Activated T-helper 1 cell treated with Interleukin-2 at 50 U/mL for 16 hours (primary cell): ENCODE results near the gene TP63.

Experiments used
- DNase-seq: peaks from one replicate; pipeline ENCODE4 v3.0.0-alpha.2; 2020; ENCODE audit warnings: low read depth

Gene TP63

DNA sequence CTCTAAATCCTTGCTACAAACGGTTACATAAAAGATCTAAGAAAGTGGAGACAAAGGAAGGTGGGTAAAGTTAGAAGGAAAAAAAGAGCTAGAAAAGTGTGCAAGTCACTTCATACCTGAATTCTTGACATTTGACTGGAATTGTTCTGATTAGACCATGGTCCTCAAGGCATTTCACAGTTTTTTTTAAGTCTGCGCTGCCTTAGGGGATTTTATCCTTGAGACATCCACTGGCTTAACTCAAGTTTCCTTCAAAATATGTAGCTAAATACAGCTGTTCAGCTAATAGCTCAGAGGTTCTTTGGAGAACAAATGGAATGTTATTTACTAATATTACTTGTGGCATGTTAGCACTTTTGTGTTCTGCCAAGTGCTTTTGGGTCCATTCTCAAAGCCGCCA is 236.9 kb downstream of the TP63 start:
- no peak for DNase-seq

DNA sequence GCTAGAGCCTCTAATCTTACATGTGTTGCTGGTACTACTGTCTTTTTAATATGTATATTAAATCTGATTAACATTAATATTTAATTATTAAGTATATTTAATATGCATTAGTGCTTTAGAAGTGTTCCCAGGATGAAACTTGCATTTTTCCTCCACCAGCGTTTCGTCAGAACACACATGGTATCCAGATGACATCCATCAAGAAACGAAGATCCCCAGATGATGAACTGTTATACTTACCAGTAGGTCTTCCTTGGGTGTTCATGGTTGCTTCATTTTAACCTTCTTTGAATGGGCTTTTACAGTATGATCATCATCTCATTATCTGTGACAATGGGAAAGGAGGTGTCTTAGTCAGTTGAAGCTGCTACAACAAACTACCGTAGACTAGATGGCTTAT is 238.0 kb downstream of the TP63 start:
- DNase-seq = no peak

DNA sequence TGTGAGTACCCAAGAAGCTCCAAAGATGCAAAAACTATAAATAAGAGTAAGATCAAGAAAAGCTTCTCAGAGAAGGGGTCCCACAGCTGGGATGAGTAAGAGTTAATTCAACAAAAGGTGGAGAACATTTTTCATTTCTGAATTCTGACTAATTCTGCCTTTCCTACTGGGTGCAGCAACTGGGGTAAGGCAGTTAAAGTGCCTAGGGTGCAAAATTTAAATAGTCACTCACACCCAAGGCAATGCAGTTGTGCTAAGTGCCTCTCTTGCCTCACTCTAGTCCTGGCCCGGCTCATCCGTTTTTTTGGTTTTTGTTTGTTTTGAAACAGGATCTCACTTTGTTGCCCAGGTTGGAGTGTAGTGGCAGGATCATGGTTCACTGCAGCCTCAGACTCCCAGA is 240.2 kb downstream of the TP63 start:
- DNase-seq = no peak

DNA sequence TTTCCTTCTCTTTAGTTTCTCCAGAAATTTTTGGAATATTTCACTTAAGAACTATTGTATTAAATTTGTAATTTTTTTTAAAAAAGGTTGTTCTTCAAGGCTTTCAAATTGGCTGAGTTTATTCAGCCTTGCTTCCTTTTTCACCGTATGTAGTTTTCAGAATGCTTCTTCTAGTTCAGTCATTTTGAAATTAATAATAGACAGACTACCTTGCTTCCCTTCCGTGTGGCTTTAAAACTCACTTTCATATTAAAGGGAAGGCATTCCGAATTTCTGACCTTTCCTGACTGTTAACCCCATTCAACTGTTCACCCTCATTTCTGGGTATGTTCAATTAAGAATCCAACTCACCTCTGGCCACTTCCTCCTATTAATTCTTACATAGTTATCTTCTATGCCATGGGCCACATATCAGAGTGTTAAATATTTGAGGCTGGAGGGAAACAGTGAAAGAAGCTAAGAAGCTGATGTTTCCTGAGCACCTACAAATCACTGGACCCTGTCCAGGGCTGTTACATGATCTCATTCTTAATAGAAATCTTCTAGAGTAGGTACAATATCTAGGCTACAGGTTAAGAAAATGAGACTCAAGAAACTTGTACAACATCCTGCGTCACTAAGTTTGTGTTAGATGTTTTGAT is 252.0 kb downstream of the TP63 start:
- DNase-seq = no peak

DNA sequence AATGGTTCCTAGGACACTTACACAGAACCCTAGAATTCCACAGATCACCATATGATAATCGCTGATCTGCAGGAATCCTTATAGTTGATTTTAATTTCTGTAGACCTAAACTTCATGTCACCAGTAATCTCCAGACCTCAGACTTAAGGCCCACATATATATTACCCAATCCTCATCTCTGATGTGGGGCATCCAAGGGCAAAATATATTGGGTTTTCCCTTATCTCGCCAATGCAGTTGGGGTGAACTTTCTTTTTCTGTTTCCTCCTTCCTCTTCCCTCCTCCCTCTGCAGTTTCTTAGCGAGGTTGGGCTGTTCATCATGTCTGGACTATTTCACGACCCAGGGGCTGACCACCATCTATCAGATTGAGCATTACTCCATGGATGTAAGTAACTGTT is 259.3 kb downstream of the TP63 start:
- no peak for DNase-seq

DNA sequence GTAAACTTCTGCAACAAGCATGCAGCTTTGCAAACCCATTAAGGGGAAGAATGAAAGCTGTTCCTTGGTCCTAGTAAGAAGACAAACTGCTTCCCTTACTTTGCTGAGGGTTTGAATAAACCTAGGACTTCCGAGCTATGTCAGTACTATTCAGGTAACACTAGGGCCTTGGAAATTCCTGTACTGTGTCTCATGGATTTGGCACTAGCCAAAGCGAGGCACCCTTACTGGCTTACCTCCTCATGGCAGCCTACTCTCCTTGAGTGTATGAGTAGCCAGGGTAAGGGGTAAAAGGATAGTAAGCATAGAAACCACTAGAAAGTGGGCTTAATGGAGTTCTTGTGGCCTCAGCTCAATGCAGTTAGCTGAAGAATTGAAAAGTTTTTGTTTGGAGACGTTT is 265.3 kb downstream of the TP63 start:
- DNase-seq = no peak

DNA sequence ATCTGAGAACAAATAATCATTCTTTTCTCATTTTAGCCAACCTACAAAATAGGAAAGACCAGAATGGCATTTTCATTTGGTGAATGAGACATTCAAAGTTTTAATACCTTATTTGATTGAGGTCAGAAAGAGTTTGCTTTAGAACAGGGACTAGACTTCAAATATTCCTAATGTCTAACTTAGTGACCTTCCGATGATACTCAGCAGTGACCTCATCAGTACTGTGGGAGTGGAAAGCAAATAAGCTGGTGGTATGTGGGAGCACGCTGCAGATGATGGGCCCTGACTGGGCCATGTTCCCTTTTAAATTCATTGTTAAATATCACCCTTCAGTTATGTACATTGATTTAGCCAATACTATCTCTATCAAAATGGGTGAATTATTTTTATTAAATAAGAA is 266.2 kb downstream of the TP63 start:
- DNase-seq = no peak

DNA sequence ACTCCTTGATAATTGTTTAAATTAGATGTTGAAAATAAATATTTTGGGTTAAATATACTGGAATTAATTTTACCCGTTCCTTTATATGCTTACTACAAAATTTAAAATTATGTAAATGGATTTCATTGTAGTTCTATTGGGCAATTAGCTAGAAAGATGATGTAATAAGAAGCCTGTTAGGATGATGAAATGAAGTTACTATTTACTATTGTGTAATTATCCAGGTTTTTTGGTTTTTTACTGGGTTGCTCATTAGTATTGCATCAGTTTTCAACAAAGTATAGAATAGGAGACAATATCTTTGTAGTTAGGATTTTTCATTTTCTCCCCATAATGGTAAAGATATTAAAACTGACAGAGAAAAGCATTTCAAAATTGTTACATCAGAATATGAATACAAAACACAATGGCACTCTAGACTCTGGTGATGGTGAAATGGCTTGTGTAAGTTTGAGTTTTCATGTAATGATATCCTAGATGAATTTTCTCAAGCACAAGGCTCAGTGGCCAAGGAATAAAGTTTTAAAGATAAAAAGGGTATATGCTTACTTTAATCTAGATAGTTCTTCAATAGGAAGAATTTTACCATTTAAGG is 267.5 kb downstream of the TP63 start:
- DNase-seq = no peak

DNA sequence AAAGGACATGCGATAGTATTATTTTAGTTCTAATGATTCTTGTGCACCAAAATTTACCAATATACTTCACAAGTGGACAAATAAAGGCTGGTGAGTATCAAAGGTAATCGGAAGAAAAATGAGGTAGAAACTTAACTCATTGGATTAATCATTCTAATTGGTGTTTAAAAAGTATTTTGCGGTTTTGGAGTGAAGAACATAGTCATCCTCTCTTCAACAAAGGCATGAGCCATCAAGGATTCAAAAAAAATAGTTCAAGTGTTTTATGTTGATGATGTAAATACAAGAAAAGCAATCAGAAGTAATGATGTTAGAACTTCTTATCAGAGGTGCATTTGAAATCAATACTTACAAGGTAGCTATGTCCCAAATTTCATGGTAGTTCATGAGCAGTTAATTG is 268.0 kb downstream of the TP63 start:
- DNase-seq = no peak

DNA sequence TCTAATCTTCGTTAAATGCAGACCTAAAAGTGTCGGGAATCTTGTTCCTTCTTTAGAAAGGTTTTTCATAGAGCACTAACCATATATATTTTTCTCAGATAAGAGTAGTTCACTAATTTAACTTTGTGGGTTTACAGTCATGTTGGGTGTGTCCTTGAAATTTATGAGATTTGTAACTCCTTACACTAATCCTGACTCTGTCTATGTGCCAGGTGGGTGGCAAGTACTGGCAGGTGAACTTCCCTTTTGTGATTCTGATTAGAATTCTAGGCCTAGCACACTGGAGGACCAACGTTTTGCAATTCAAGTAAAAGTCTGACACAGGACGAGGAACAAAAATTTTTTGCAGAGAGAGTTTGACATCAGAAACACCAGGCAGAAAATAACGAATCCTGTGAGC is 269.4 kb downstream of the TP63 start:
- no peak for DNase-seq

DNA sequence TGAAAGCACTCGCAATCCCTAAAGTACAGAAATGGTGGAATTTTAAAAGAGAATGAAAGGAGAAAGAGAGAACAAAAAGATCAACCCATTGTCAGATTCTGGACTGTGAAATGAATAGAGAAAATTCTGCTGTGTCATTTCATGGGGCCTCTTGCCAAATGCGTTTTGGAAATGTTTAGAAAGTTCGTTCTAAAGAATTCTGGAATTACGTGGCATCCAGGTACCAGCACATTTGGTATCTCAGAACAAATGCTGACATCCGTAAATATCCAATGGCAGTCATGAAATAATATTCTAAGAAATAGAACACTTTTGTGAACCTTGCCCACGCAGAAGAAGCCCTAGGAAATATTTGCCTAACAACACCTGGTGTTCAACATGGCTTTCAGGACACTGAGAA is 270.3 kb downstream of the TP63 start:
- DNase-seq = no peak

DNA sequence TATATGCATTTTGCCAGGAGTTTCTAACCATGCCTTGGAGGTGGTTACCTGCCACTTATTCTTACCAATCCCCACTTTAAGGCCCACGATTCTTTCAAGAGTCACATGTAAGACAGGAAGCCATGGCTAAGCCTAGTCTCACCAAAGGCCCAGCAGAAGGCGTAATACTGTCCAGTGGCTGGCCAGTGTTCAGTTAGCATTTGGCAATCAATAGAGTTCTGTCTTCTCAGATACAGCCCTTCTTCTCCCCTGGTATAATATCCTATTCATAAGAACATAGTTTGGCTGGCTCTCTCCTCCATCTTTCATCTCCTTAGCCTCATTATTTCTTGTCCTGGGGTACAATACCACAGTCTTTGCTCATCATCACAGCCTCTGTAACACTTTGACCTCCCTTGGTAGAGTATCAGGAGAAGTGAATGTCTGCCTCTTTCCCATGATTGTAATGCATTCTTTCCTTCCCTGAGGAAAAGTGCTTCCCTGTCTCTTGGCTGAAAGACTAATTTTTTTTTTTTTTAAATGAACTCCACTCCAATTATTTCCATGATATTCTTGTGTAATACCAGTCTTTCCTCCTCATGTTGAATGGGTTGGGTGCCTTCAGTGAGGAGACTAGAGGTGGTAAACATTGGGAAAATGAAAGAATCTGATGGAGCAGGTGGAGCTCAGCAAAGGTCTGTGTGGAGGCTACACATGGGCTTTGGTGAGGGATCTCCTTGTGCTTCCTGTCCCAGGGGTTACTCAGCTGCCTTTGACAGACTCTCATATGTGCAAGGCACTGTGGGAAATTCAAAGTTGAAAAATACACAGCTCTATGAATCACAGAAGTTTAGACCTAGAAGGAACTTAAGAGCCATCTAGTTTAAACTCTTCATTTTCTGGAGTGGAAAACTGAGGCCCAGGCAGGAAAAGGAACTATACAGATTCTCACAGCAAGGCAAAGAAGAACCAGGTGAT is 271.3 kb downstream of the TP63 start:
- no peak for DNase-seq

DNA sequence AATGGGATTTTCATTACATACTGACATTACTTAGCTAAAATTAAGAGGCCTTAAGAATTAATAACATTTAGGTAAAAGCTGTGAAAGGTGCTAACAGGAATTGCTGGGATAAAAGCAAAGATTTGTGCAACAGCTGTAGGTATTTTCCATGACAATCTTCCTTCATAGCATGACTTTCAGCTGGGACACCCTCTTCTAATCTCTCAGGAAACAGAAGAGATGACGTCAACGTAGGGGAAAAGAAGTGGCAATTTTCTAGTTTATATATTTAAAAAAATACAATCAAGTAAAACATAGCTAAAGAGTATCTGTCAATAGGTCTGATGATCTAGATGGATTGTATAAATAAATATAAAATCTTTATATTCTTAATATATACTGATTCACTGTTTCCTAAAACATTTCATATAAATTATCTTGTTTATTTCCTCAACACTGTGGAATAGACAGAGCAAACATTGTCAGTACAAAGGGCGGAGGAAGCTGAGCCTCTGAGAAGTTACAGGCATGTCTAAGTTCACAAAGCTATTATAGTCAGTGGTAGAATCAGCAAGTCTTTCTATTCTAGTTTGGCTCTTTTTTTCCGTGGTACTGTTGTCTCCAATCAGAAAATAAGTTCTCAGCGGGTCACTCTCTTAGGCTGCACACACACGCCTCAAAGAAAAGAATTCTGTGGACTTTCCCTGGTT is 272.5 kb downstream of the TP63 start:
- DNase-seq = no peak

DNA sequence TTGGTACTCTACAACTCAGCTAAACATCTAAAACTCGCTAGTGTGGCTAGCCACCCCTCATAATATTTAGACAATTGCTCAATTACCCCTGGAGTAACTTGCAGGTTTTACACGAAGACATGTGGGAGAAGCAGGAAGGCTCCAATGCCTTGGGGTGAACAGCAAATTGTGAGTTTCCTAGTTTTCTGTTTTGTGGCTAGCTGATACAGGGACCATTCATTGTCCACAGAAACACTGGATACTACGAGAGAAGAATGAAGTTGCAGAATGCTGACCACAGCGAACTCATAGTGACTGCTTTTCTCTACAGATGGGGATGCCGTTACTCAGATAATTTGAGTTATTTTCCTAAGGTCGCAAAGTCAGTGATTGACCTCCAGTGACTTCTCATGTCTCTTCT is 276.6 kb downstream of the TP63 start:
- no peak for DNase-seq

DNA sequence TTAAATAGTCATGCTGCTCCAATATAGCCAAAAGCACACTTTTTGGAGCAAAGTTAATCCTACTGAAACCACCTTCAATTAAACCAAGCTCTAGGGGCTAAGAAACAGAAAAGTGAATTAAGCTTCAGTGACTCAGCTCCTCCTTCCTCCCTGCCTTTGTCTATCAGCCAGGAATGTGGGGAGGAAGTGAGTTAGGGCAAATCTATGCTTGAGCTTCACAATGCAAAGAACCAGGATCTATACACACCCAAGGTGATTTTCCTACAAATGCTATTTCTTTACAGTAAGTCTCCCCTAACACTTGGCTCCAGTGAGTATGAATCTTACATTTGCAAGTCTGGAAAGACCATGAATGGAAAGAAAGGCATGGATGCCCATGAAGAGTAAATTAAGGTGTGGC is 277.5 kb downstream of the TP63 start:
- DNase-seq = no peak

DNA sequence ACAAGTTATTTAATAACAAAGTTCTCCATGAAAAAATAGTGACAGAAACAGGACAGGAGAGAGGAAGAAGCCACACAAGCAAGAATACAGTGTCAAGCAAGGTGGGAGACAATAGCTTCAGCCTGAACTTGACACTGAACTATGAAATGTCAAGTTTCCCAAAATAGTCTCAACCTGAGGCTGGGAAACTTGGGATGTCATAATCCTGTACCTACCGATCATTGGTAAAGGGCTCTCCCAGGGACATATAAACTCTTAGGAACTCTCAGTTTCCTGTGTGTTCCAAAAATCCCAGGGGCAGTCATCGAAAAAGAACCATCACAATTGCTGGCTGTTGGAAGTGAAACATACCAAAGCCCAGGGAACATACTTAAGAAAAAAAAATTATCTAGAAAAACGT is 277.9 kb downstream of the TP63 start:
- no peak for DNase-seq

DNA sequence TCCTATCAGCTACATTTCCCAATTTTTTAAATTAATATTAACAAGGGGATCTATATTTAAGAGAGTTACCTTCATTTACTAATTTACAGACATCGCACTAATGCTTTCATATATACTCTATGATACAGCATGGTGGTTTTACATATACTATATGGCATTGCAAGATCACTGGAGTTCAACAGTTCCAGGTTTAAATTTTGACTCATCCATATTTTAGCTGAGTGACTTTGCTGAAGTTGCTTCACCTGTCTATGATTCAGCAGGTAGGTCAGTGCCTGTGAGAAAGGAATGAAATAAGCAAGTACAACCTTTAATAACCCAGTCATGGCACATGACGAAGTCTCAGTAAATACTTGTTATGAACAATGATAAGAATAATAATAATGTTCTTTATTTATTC is 278.4 kb downstream of the TP63 start:
- DNase-seq = no peak

DNA sequence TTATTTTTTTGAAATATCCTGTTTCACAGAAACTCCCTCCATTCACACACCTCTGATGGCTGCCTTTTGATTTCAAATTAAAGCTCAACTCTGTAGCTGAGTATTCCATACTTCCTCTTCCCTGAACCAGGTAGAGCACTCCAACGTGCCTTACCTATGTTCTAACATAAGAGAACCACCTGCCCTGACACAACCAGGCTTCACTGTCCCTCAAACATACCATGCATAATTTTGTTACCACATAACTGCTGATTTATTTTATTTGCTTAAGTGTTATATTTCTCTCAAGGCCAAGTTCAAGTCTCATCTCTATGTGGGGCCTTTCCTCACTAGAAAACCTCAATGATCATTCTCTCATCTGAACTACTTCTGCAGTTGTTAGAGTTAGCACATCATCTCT is 279.8 kb downstream of the TP63 start:
- no peak for DNase-seq

DNA sequence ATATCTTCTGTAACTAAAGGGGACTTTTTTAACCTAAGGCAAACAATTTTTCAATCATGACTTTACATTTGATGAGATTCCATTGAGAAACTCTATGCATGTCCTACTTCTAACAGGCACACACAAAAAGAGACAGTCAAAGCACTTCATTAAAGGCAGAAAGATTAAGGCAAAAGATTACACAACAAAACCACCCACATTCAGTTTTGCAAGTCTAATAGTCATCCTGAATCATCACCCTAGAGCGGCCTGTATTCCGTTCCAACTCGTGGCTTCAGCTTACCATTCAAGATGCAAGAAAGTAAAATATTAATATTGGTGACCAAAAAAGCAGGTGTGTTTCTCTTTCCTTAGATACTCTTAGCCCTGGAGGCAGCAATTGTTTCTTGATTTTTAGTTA is 283.6 kb downstream of the TP63 start:
- no peak for DNase-seq

DNA sequence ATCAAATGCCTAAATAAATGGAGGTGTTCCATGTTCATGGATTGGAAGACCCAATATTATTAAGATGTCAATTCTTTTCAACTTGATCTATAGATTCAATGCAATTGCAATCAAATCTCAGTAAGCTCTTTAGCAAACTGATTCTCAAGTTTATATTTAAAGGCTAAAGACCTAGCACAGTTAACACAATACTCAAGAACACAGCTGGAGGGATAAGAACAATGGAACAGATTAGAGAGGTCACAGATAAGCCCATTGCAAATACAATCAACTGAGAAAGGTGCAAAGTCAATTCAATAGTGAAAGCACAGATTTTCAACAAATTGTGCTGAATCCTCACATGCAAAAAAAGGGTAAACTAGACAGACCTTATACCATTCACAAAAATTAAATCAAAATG is 290.6 kb downstream of the TP63 start:
- DNase-seq = no peak

DNA sequence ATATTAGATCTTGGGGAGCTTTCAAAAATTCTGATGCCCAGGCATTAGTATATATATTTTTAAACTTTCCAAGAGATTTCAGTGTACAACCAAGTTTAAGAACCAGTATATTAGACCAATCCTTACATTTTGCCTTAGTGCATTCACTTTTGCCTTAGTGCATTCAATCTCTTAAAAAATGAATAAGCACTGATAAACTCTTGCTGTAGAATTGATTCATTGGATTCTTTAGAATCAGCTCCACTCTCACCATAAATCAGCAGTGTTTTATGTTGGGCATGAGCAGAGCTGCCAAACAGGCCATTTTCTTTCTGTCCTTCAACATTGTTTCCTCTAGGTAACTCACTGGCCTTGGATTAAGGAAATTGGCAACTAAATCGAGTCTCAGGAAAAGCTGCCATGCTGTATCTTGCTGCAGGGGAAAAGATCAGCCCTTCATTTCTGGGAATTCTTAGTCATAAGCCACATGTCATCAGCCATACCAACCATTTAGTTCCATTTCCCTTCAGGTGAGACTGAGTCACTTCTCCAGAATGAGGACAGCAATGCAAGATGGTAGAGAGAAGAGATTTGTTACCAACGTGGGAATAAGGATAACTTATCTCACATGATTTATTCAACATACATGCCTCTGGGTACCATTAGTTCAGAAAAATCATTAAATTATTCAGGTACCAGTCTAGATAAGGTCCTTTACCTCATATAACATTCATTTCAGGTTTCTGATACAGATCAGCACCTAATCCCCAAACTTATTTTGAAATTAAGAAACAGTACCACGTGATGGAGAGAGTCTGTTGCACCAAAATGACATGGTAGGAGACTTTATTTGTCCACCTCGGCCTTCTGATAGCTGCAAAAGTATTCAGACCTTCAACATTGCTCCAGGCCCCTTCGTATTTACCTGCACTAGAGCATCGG is 297.0 kb downstream of the TP63 start:
- DNase-seq = no peak
